BE2C (cell line): ENCODE data around the gene IGSF9B.

ENCODE experiments used
- DNase-seq: peaks from one replicate; pipeline ENCODE4 v3.0.0-alpha.2; 2020
- H3K27me3 ChIP-seq: fragments of 250-450 bp; sonication (Bioruptor Pico); 2 replicates; pipeline ENCODE4 v1.5.1; 2020; ENCODE audit warnings: mild to moderate bottlenecking
- H3K36me3 ChIP-seq: fragments of 250-450 bp; sonication (Bioruptor Pico); 2 replicates; pipeline ENCODE4 v1.5.1; 2020; ENCODE audit warnings: mild to moderate bottlenecking
- H3K4me1 ChIP-seq: fragments of 250-450 bp; sonication (Bioruptor Pico); 2 replicates; pipeline ENCODE4 v1.5.1; 2020
- H3K4me3 ChIP-seq: 2 replicates; pipeline ENCODE4 v1.5.1; 2011; ENCODE audit warnings: low read depth, low read length
- H3K9me3 ChIP-seq: fragments of 250-450 bp; sonication (Bioruptor Pico); 2 replicates; pipeline ENCODE4 v1.5.1; 2020
- CTCF ChIP-seq: IDR thresholded peaks from 2 replicates; pipeline ENCODE4 v1.5.1; 2012; ENCODE audit warnings: mild to moderate bottlenecking, low read depth, low read length

IGSF9B gene

GRCh38 chr11:133980665-133981064, 23.9 kb upstream of the IGSF9B start:
- Histone ChIP-seq H3K9me3 (no peaks in the 10 kb centered on the region), H3K4me1 (peaks cover 3% of the 10 kb centered on the region; the same call in 1 of the 2 replicates), H3K27me3 (no peaks in the 10 kb centered on the region), H3K36me3 (no peaks in the 10 kb centered on the region), H3K4me3 (no peak overlapping the region)
- no peak for TF ChIP-seq CTCF
- no peak for DNase-seq

- no peak for DNase-seq
- TF ChIP-seq CTCF: no peak
- Histone ChIP-seq H3K4me1 (peaks cover 3% of the 10 kb centered on the region; the same call in 1 of the 2 replicates), H3K4me3 (no peak overlapping the region), H3K9me3 (no peaks in the 10 kb centered on the region), H3K27me3 (no peaks in the 10 kb centered on the region), H3K36me3 (no peaks in the 10 kb centered on the region)
Measured at GRCh38 chr11:133978794-133979193, 22.0 kb upstream of the IGSF9B start.

- Histone ChIP-seq H3K36me3 (no peaks in the 10 kb centered on the region), H3K4me1 (peaks cover 3% of the 10 kb centered on the region; the same call in 1 of the 2 replicates), H3K4me3 (no peak overlapping the region), H3K9me3 (no peaks in the 10 kb centered on the region), H3K27me3 (no peaks in the 10 kb centered on the region)
- DNase-seq: no peak
- TF ChIP-seq CTCF: no peak
Measured at GRCh38 chr11:133977067-133977677, 20.4 kb upstream of the IGSF9B start.

GRCh38 chr11:133975488-133975849, 18.7 kb upstream of the IGSF9B start:
- no peaks in the 10 kb centered on the region for H3K9me3 ChIP-seq
- peaks cover 3% of the 10 kb centered on the region; the same call in 1 of the 2 replicates for H3K4me1 ChIP-seq
- H3K27me3 ChIP-seq: no peaks in the 10 kb centered on the region
- no peak for TF ChIP-seq CTCF
- no peaks in the 10 kb centered on the region for H3K36me3 ChIP-seq
- H3K4me3 ChIP-seq: no peak overlapping the region
- no peak for DNase-seq

GRCh38 chr11:133974836-133975487, 18.2 kb upstream of the IGSF9B start:
- DNase-seq: no peak
- no peaks in the 10 kb centered on the region for H3K36me3 ChIP-seq
- no peak overlapping the region for H3K4me3 ChIP-seq
- no peaks in the 10 kb centered on the region for H3K9me3 ChIP-seq
- H3K4me1 ChIP-seq: peaks cover 3% of the 10 kb centered on the region; the same call in 1 of the 2 replicates
- no peak for TF ChIP-seq CTCF
- no peaks in the 10 kb centered on the region for H3K27me3 ChIP-seq

- Histone ChIP-seq H3K4me1 (peaks cover 4% of the 10 kb centered on the region), H3K27me3 (no peaks in the 10 kb centered on the region)
Measured at GRCh38 chr11:133971881-133972280, 15.1 kb upstream of the IGSF9B start.

More at GRCh38 chr11:133971881-133972280, 15.1 kb upstream of the IGSF9B start:
- TF ChIP-seq CTCF: no peak
- no peak overlapping the region for H3K4me3 ChIP-seq
- DNase-seq: no peak
- H3K36me3 ChIP-seq: no peaks in the 10 kb centered on the region
- no peaks in the 10 kb centered on the region for H3K9me3 ChIP-seq
